WI38 (cell line): Measurements from ENCODE around the gene PCK1.
"Not testable (repeated sequence)": the region's sequence is repeated elsewhere in the genome, so short reads cannot be mapped to it uniquely, and the experiment has no call there.

Experiments
- H3K4me3 ChIP-seq: 2 replicates; pipeline ENCODE4 v1.5.1; 2011; ENCODE audit warnings: low read depth, mild to moderate bottlenecking, control low read depth, low read length
- CTCF ChIP-seq: IDR thresholded peaks from 2 replicates; pipeline ENCODE4 v1.5.1; 2012; ENCODE audit warnings: low read depth, mild to moderate bottlenecking, control low read depth, low read length

Gene PCK1

DNA sequence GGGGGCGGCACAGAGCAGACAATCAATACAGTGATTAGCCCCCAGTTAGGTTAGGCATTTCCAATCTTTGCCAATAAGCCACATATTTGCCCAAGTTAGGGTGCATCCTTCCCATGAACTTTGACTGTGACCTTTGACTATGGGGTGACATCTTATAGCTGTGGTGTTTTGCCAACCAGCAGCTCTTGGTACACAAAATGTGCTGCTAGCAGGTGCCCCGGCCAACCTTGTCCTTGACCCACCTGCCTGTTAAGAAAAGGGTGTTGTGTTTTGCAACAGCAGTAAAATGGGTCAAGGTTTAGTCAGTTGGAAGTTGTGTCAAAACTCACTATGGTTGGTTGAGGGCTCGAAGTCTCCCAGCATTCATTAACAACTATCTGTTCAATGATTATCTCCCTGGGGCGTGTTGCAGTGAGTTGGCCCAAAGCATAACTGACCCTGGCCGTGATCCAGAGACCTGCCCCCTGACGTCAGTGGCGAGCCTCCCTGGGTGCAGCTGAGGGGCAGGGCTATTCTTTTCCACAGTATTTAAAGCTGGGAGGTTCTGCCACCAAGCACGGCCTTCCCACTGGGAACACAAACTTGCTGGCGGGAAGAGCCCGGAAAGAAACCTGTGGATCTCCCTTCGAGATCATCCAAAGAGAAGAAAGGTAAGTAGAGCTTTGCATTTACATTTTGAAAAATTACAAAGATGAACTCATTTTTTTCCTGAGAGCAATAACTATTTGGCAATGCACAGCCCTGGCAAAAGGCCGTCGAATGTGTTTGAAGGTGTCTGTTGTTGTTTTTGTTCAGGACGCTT lies at the start of gene PCK1:
Gene PCK1 (plus strand): TSS at position 557 of the 802 bp plus-strand sequence. CDS start 302 bp downstream, outside the sequence.
- TF ChIP-seq CTCF: no peak
- no peak within 1 kb of the TSS for H3K4me3 ChIP-seq

DNA sequence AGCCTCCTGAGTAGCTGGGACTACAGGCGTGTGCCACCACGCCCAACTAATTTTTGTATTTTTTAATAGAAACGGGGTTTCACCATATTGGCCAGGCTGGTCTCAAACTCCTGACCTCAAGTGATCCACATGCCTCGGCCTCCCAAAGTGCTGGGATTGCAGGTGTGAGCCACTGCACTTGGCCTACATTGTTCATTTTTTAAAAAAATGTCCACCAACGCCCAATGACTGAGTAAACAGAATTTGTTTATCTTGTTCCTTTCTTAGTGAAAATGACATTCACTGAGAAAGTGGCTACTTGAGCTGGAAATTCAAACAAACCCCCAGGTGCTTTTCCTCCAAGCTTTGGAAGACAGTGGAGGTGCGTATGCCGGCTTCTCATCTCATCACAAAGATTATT lies 49.2 kb upstream of the PCK1 start:
- H3K4me3 ChIP-seq: not testable (repeated sequence)

DNA sequence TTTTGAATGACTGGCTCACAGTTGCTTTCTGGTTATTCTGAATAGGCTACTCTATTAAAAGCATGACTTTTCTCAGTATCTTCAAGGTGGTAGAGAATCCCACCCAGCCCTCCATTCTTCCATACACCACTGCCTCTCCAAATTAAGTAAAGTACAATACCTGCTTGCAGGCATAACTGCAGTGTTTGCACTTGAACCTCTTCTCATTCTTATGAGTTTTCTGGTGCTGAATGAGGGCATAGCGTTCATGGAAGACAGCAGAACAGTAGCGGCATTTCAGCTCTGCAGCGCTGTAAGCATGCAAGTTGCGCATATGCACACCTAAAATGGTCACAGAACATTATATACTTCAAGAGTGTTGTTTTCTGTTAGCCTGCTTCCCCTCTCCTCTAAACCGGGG lies 48.5 kb upstream of the PCK1 start:
- no peak for TF ChIP-seq CTCF
- H3K4me3 ChIP-seq: no peak overlapping the region

- no peak overlapping the region for H3K4me3 ChIP-seq
Observed at GRCh38 chr20:57513199-57513598, 47.7 kb upstream of the PCK1 start.

DNA sequence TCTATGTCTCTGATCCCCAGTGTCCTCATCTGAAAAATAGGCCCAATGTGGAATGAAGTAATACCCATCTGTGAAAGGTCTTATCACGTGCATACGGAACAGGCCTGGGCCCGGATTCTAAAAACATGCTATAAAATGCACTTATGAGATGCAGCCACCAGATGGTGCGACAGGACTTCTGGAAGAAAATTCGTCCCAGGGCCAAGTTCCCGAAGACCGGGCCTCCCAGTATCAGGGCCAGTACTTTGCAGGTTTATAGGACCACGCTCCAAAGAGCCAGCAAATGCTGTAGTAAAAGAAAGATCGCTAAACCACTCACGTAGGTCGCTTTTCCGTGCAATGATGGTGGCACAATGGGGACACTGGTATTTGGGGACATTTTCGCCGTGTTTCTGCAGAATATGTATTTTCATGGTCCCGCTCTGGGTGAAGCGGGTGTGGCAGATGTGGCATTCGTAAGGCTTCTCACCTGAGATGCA lies 46.6 kb upstream of the PCK1 start:
- peak; percentile 68 for TF ChIP-seq CTCF
- no peak overlapping the region for H3K4me3 ChIP-seq

More at GRCh38 chr20:57513199-57513598, 47.7 kb upstream of the PCK1 start:
- TF ChIP-seq CTCF: no peak

GRCh38 chr20:57517904-57518303 lies 43.0 kb upstream of the PCK1 start:
- H3K4me3 ChIP-seq: no peak overlapping the region
- TF ChIP-seq CTCF: no peak

GRCh38 chr20:57522380-57523140 lies 38.4 kb upstream of the PCK1 start:
- no peak overlapping the region for H3K4me3 ChIP-seq
- no peak for TF ChIP-seq CTCF
